Spleen (tissue), 11 donors: ENCODE results near the gene TMEM184A. TPM values are rescaled to one million over a fixed set of nuclear protein-coding genes. Genes with fewer than 3 reads are reported as not detected.

ENCODE experiments used
- DNase-seq: peaks from one replicate; pipeline ENCODE4 v3.0.0-alpha.2; 2020
- H3K27ac ChIP-seq, 8 donors: fragments of 200-600 bp; sonication (generic) in 7 of 8; 1 replicate in 4 of 8; 2 replicates in 4 of 8; pipeline versions ENCODE4 v1.5.0 to v1.8.0; 2016 to 2021; ENCODE audit warnings: inconsistent platforms in 4 of 8, mild to moderate bottlenecking in 4 of 8, moderate library complexity in 1 of 8
- H3K27me3 ChIP-seq, 7 donors: fragments of 200-600 bp; sonication (generic) in 6 of 7; replicated peaks in 1 of 7; 1 replicate in 4 of 7; 2 replicates in 3 of 7; pipeline versions ENCODE4 v1.5.0 to v1.8.0; 2016 to 2021; ENCODE audit warnings: inconsistent platforms in 3 of 7, mild to moderate bottlenecking in 1 of 7
- H3K36me3 ChIP-seq, 6 donors: fragments of 200-600 bp; sonication (generic) in 5 of 6; 1 replicate in 4 of 6; 2 replicates in 2 of 6; pipeline versions ENCODE4 v1.5.0 to v1.8.0; 2016 to 2021; ENCODE audit warnings: inconsistent platforms in 2 of 6
- H3K4me1 ChIP-seq, 6 donors: fragments of 200-600 bp; sonication (generic) in 5 of 6; 1 replicate in 3 of 6; 2 replicates in 3 of 6; pipeline versions ENCODE4 v1.5.0 to v1.8.0; 2016 to 2021; ENCODE audit warnings: inconsistent platforms in 3 of 6
- H3K4me3 ChIP-seq, 8 donors: fragments of 200-600 bp; sonication (generic) in 7 of 8; 1 replicate in 4 of 8; 2 replicates in 4 of 8; pipeline versions ENCODE4 v1.5.0 to v1.8.0; 2016 to 2021; ENCODE audit warnings: inconsistent platforms in 4 of 8, mild to moderate bottlenecking in 4 of 8, moderate library complexity in 2 of 8
- H3K9me3 ChIP-seq, 8 donors: fragments of 200-600 bp; sonication (generic) in 7 of 8; 1 replicate in 4 of 8; 2 replicates in 4 of 8; pipeline versions ENCODE4 v1.5.0 to v1.8.0; 2016 to 2021; ENCODE audit warnings: inconsistent platforms in 4 of 8
- CTCF ChIP-seq, 11 experiments: fragments of 200-600 bp in 7 of 11; fragments of 450-650 bp in 4 of 11; sonication (generic) in 4 of 11; IDR thresholded peaks in 8 of 11; conservative IDR thresholded peaks in 3 of 11; 1 replicate in 7 of 11; 2 replicates in 4 of 11; pipeline versions ENCODE4 v1.4.0 to v1.8.0; 2016 to 2021; ENCODE audit warnings: antibody characterized with exemption in 11 of 11, inconsistent platforms in 4 of 11, mild to moderate bottlenecking in 1 of 11
- POLR2A ChIP-seq, 3 donors: fragments of 450-650 bp; IDR thresholded peaks; one replicate each; pipeline ENCODE4 v1.5.1; 2017; ENCODE audit warnings: antibody characterized with exemption in 3 of 3, mild to moderate bottlenecking in 1 of 3
- POLR2AphosphoS5 ChIP-seq, 3 donors: sonication (generic); formaldehyde crosslinking; IDR thresholded peaks; one replicate each; pipeline ENCODE4 v1.5.1; 2017; ENCODE audit warnings: antibody characterized with exemption in 3 of 3
- WGBS, 5 donors: extraction: QIAGEN DNeasy Blood & Tissue Kit in 3 of 5; methylation state at CpG; one replicate each; pipeline versions ENCODE4 v1.1.5 to v1.1.7; 2013 to 2018; 5-methylcytosine and 5-hydroxymethylcytosine counted together
- intact Hi-C: fragments of 100-400 bp; cut with DNase I; formaldehyde crosslinking; loops from one replicate; pipeline ENCODE4 v1.15.0; 2023; ENCODE audit warnings: low total_unique reads
- polyA plus RNA-seq, 3 donors: library from polyadenylated mRNA; stranded (reverse); fragments of 200-250 nt; gene quantifications; one replicate each; pipeline ENCODE4 v1.2.1, GENCODE V29; 2013
- total RNA-seq, 7 donors: library from RNA; depleted of rRNA in 3 of 7; stranded (reverse); fragments of >200 nt in 3 of 7; fragmentation: NEBNext Ultra II Directional in 4 of 7; extraction: Animal tissue kit (Norgen Biotek cat#: 25700) in 4 of 7; gene quantifications; one replicate each; pipeline versions ENCODE4 v1.1.0 to v1.2.1, GENCODE V29; 2016 to 2021
- donor health status: healthy with polysubstance abuse.
- donor health status: DM: no; HTN: no; CAD: no; lungs with moderate emphysema.
- donor health status: DM: no; HTN: no; CAD: no.
- donor health status: Bipolar disorder and iron deficiency.
- donor health status: healthy.
- donor health status: DM: no; HTN: no; CAD: no.
- donor health status: DM: yes; HTN: yes; CAD: no.

TMEM184A gene
- total and polyA plus RNA-seq, 10 donors: 0.09 to 0.39 (median 0.21) TPM; not detected in 4

DNA sequence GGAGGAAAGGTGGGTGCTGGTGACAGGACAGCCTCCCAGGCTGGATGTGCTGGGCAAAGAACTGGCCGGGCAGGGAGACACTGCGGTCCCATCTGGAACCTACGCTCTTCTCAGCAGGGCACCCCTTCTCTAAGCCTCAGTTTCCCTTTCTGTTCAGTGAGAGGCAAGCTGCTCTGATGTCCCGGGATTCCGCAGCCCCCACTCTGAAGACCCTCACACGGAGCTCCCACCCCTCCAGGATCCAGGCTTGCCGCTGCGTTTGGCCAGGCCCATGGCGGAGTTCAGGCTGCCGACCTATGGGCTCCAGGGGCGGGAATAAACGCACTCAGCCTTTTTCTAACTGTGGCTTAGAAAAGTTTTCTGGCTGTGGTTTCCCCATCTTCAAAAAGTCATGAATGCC is 41.6 kb downstream of the TMEM184A start:
- peaks cover 0 to 21% (median 0%) of the 10 kb centered on the region in 7 donors for H3K27me3 ChIP-seq
- intact Hi-C loops: no loop called here
- peaks cover 0 to 10% (median 7%) of the 10 kb centered on the region in 8 donors for H3K9me3 ChIP-seq
- TF ChIP-seq POLR2A (IDR thresholded peaks at IDR 0.05): no peak
- no peak for TF ChIP-seq POLR2AphosphoS5 (IDR thresholded peaks at IDR 0.05)
- no peak for TF ChIP-seq CTCF (IDR thresholded peaks at IDR 0.05 in 8 of 11, conservative IDR thresholded peaks at IDR 0.05 in 3 of 11)
- H3K4me1 ChIP-seq: peaks cover 0 to 47% (median 35%) of the 10 kb centered on the region in 6 donors
- H3K36me3 ChIP-seq: no peaks in the 10 kb centered on the region
- H3K4me3 ChIP-seq: no peak overlapping the region
- no peak for DNase-seq
- WGBS, 5 donors: 80 to 91% (median 84%) methylated on average over 5 to 12 of the region's 12 CpGs
- H3K27ac ChIP-seq: no peak overlapping the region

DNA sequence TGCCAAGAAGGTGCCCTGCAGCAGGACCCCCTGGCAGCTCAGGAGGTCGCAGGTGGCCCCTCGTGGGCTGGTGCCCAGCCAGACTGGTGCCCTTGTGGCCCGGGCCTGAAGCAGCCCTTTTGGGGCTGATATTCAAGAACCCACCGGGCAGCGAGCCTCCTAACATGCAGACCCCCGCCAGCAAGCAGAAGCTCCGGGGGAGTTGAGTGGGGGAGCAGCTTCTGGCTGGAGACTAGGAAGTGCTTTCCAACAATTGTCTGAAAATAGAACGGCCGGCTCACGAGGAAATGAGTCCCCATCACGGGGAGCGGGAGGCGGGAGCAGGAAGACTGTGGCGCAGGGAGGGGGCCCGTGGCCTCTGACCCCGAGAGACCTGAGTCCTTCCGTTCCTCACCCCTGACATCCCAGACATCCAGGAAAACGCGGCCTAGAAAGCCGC is 42.3 kb downstream of the TMEM184A start:
- peaks cover 0 to 47% (median 35%) of the 10 kb centered on the region in 6 donors for H3K4me1 ChIP-seq
- TF ChIP-seq POLR2AphosphoS5 (IDR thresholded peaks at IDR 0.05): no peak
- no peak for TF ChIP-seq POLR2A (IDR thresholded peaks at IDR 0.05)
- TF ChIP-seq CTCF (IDR thresholded peaks at IDR 0.05 in 8 of 11, conservative IDR thresholded peaks at IDR 0.05 in 3 of 11): no peak
- H3K27me3 ChIP-seq: peaks cover 0 to 21% (median 0%) of the 10 kb centered on the region in 7 donors
- H3K27ac ChIP-seq: peak overlapping the region in 6 of 8 donors; percentile 25 to 77 (median 67)
- peaks cover 0 to 2% (median under 1%) of the 10 kb centered on the region in 8 donors for H3K9me3 ChIP-seq
- no peaks in the 10 kb centered on the region for H3K36me3 ChIP-seq
- intact Hi-C loops: no loop called here
- peak overlapping the region in 1 of 8 donors; percentile 47 for H3K4me3 ChIP-seq
- 17 to 31% (median 24%) methylated on average over 17 to 20 of the region's 20 CpGs for WGBS, 5 donors
- no peak for DNase-seq

GRCh38 chr7:1512781-1513656 is 43.0 kb downstream of the TMEM184A start:
- DNase-seq: peak; percentile 91
- Histone ChIP-seq H3K4me3 (peak overlapping the region in 1 of 8 donors; percentile 47), H3K27me3 (peaks cover 0 to 21% (median 0%) of the 10 kb centered on the region in 7 donors), H3K4me1 (peaks cover 0 to 49% (median 35%) of the 10 kb centered on the region in 6 donors), H3K27ac (peak overlapping the region in 6 of 8 donors; percentile 25 to 77 (median 67)), H3K36me3 (no peaks in the 10 kb centered on the region), H3K9me3 (no peaks in the 10 kb centered on the region)
- intact Hi-C loops: no loop called here
- TF ChIP-seq POLR2A (IDR thresholded peaks at IDR 0.05) (no peak), POLR2AphosphoS5 (IDR thresholded peaks at IDR 0.05) (peak; percentile 33 to 78 (median 68))
- 13 to 38% (median 20%) methylated on average over 19 to 35 of the region's 35 CpGs for WGBS, 5 donors

GRCh38 chr7:1511444-1512422 is 44.3 kb downstream of the TMEM184A start:
- Histone ChIP-seq H3K27ac (peak overlapping the region in 2 of 8 donors; percentile 67 to 77), H3K36me3 (no peaks in the 10 kb centered on the region), H3K4me3 (no peak overlapping the region), H3K4me1 (peaks cover 0 to 61% (median 40%) of the 10 kb centered on the region in 6 donors), H3K9me3 (no peaks in the 10 kb centered on the region), H3K27me3 (peaks cover 0 to 21% (median 0%) of the 10 kb centered on the region in 7 donors)
- peak; percentile 78 for DNase-seq
- TF ChIP-seq POLR2A (IDR thresholded peaks at IDR 0.05) (no peak), CTCF (IDR thresholded peaks at IDR 0.05 in 8 of 11, conservative IDR thresholded peaks at IDR 0.05 in 3 of 11) (no peak), POLR2AphosphoS5 (IDR thresholded peaks at IDR 0.05) (no peak)
- intact Hi-C loops: no loop called here
- whole genome bisulfite sequencing, 5 donors: 61 to 75% (median 67%) methylated on average over 27 to 30 of the region's 30 CpGs
